Lung (tissue), 12 donors: ENCODE measurements around the gene SPG7. TPM values are rescaled to one million over a fixed set of nuclear protein-coding genes. Genes with fewer than 3 reads are reported as not detected.

Experiments
- ATAC-seq: fragments of 200-7000 bp; cut with Tn5 transposase; one replicate; pipeline ENCODE4 v1.9.1; 2020; ENCODE audit warnings: moderate number of reproducible peaks; ENCODE audit not compliant: insufficient read depth, low FRiP score
- DNase-seq, 3 donors: peaks; one replicate each; pipeline ENCODE4 v3.0.0-alpha.2; 2013 to 2017
- H3K27ac ChIP-seq, 2 donors: one replicate each; pipeline ENCODE4 v1.5.1; 2013; ENCODE audit warnings: mild to moderate bottlenecking in 2 of 2, moderate library complexity in 2 of 2, control low read depth in 1 of 2, inconsistent platforms in 1 of 2, low read depth in 1 of 2, low read length in 1 of 2
- H3K27me3 ChIP-seq, 3 donors: one replicate each; pipeline ENCODE4 v1.5.1; 2013; ENCODE audit warnings: low read length in 2 of 3; ENCODE audit not compliant: control insufficient read depth in 3 of 3, insufficient read depth in 3 of 3
- H3K36me3 ChIP-seq, 4 donors: one replicate each; pipeline ENCODE4 v1.5.1; 2013; ENCODE audit warnings: low read length in 4 of 4, mild to moderate bottlenecking in 1 of 4, moderate library complexity in 1 of 4; ENCODE audit not compliant: control insufficient read depth in 4 of 4, insufficient read depth in 4 of 4
- H3K4me1 ChIP-seq, 5 donors: one replicate each; pipeline ENCODE4 v1.5.1; 2013; ENCODE audit warnings: low read length in 5 of 5, mild to moderate bottlenecking in 2 of 5, moderate library complexity in 1 of 5; ENCODE audit not compliant: control insufficient read depth in 5 of 5, insufficient read depth in 5 of 5
- H3K4me3 ChIP-seq: one replicate; pipeline ENCODE4 v1.5.1; 2013; ENCODE audit warnings: mild to moderate bottlenecking, control low read depth, moderate library complexity
- H3K9ac ChIP-seq, 2 donors: one replicate each; pipeline ENCODE4 v1.5.1; 2013; ENCODE audit warnings: low read length in 2 of 2, control low read depth in 1 of 2; ENCODE audit not compliant: insufficient read depth in 1 of 2
- H3K9me3 ChIP-seq, 4 donors: one replicate each; pipeline ENCODE4 v1.5.1; 2013; ENCODE audit warnings: low read length in 3 of 4, mild to moderate bottlenecking in 1 of 4, moderate library complexity in 1 of 4; ENCODE audit not compliant: control insufficient read depth in 4 of 4, insufficient read depth in 3 of 4
- CTCF ChIP-seq: IDR thresholded peaks from 2 replicates; pipeline ENCODE4 v1.5.1; 2012; ENCODE audit warnings: mild to moderate bottlenecking; ENCODE audit errors: control extremely low read depth, extremely low read depth
- WGBS, 2 donors: extraction: QIAGEN DNeasy Blood & Tissue Kit; methylation state at CpG; one replicate each; pipeline ENCODE4 v1.1.7; 2013; 5-methylcytosine and 5-hydroxymethylcytosine counted together
- polyA plus RNA-seq, 2 donors: library from polyadenylated mRNA; stranded (reverse); fragments of 200-250 nt; gene quantifications; one replicate each; pipeline ENCODE4 v1.2.1, GENCODE V29; 2013
- total RNA-seq, 2 donors: library from RNA; depleted of rRNA in 1 of 2; stranded (reverse); fragments of >200 nt in 1 of 2; gene quantifications; one replicate each; pipeline ENCODE4 v1.2.1, GENCODE V29; 2014 to 2021
- donor health status: control.
- donor health status: control.
- donor health status: Bipolar disorder and iron deficiency.
- donor health status: healthy.
- donor health status: DM: yes; HTN: yes; CAD: no.

The SPG7 gene
- total and polyA plus RNA-seq, 4 donors: 59.0 to 114 (median 95.4) TPM

GRCh38 chr16:89545831-89546574 lies 37.8 kb downstream of the SPG7 start:
- Histone ChIP-seq H3K4me3 (no peak overlapping the region), H3K9me3 (no peaks in the 10 kb centered on the region), H3K36me3 (peaks cover 6 to 57% (median 29%) of the 10 kb centered on the region in 4 donors), H3K9ac (no peak overlapping the region), H3K27ac (no peak overlapping the region), H3K27me3 (no peaks in the 10 kb centered on the region), H3K4me1 (peaks cover 0 to 6% (median 0%) of the 10 kb centered on the region in 5 donors)
- TF ChIP-seq CTCF: no peak
- ATAC-seq (no peak), DNase-seq (peak; percentile 47 to 76 (median 72))
- 74 to 93% methylated on average over 26 of the region's 26 CpGs for WGBS, 2 donors

DNA sequence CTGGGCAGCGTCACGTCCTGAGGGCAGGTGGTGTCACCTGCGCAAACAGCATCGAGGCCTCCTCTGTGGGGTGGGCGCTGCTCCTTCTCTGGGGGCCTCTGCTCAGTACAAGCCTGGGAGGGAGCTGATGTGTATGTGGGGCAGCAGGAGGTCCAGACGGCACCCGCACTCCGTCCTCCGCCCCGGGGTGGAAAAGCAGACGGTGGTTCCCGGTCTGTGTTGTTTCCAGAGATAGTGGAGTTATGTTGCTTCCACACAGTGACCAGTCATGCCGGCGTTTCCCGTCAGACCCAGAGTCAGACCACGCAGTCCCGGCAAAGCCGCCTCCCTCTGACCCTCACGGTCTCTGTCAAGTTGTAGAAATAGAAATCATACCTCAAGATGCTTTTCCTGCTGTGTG lies 38.6 kb downstream of the SPG7 start:
- Histone ChIP-seq H3K27me3 (no peaks in the 10 kb centered on the region), H3K4me1 (peaks cover 0 to 6% (median 0%) of the 10 kb centered on the region in 5 donors), H3K36me3 (peaks cover 10 to 58% (median 31%) of the 10 kb centered on the region in 4 donors), H3K9me3 (no peaks in the 10 kb centered on the region), H3K4me3 (no peak overlapping the region), H3K9ac (no peak overlapping the region), H3K27ac (no peak overlapping the region)
- 90 to 96% methylated on average over 19 of the region's 19 CpGs for WGBS, 2 donors
- ATAC-seq (no peak), DNase-seq (no peak)
- no peak for TF ChIP-seq CTCF

- WGBS, 2 donors: 97 to 98% methylated on average over 17 of the region's 17 CpGs
- H3K36me3 ChIP-seq: peaks cover 12 to 61% (median 33%) of the 10 kb centered on the region in 4 donors
- no peak overlapping the region for H3K9ac ChIP-seq
- H3K9me3 ChIP-seq: no peaks in the 10 kb centered on the region
- H3K4me1 ChIP-seq: peaks cover 0 to 6% (median 0%) of the 10 kb centered on the region in 5 donors
- no peak for TF ChIP-seq CTCF
- DNase-seq: no peak
- H3K27ac ChIP-seq: no peak overlapping the region
- H3K4me3 ChIP-seq: no peak overlapping the region
- no peaks in the 10 kb centered on the region for H3K27me3 ChIP-seq
- ATAC-seq: no peak
These were observed 39.1 kb downstream of the SPG7 start for GRCh38 chr16:89547291-89547690.
